H9 (cell line): Measurements from ENCODE around the gene IFNAR2. TPM values are rescaled to one million over a fixed set of nuclear protein-coding genes. Genes with fewer than 3 reads are reported as not detected.

Experiments used
- DNase-seq: peaks from one replicate; pipeline ENCODE4 v3.0.0-alpha.2; 2017
- H2AFZ ChIP-seq: one replicate; pipeline ENCODE4 v1.6.1; 2013; ENCODE audit warnings: mild to moderate bottlenecking, low read length, control low read depth, moderate library complexity
- H2AK5ac ChIP-seq: 2 replicates; pipeline ENCODE4 v1.6.1; 2013; ENCODE audit warnings: low read length, control low read depth, mixed read lengths; ENCODE audit not compliant: insufficient read length
- H2BK120ac ChIP-seq: one replicate; pipeline ENCODE4 v1.6.1; 2013; ENCODE audit warnings: low read depth, mild to moderate bottlenecking, low read length, control low read depth, inconsistent platforms; ENCODE audit not compliant: poor library complexity, severe bottlenecking
- H2BK12ac ChIP-seq: 2 replicates; pipeline ENCODE4 v1.6.1; 2013; ENCODE audit warnings: low read length, control low read depth, mixed read lengths, low read depth; ENCODE audit not compliant: insufficient read length
- H2BK15ac ChIP-seq: 2 replicates; pipeline ENCODE4 v1.6.1; 2013; ENCODE audit warnings: low read depth, low read length, control low read depth
- H2BK20ac ChIP-seq: one replicate; pipeline ENCODE4 v1.6.1; 2013; ENCODE audit warnings: low read depth, mild to moderate bottlenecking, low read length, control low read depth, inconsistent platforms; ENCODE audit not compliant: poor library complexity, severe bottlenecking
- H2BK5ac ChIP-seq: 2 replicates; pipeline ENCODE4 v1.6.1; 2013; ENCODE audit warnings: low read length, control low read depth, mixed read lengths; ENCODE audit not compliant: insufficient read length
- H3K14ac ChIP-seq: 2 replicates; pipeline ENCODE4 v1.6.1; 2013; ENCODE audit warnings: low read length, control low read depth; ENCODE audit not compliant: insufficient read depth
- H3K18ac ChIP-seq: 2 replicates; pipeline ENCODE4 v1.6.1; 2013; ENCODE audit warnings: low read depth, mild to moderate bottlenecking, mixed read lengths, low read length, control low read depth; ENCODE audit not compliant: insufficient read length
- H3K23ac ChIP-seq: 2 replicates; pipeline ENCODE4 v1.6.1; 2013; ENCODE audit warnings: low read length, control low read depth, mixed read lengths, low read depth; ENCODE audit not compliant: insufficient read length
- H3K23me2 ChIP-seq: 2 replicates; pipeline ENCODE4 v1.6.1; 2013; ENCODE audit warnings: low read depth, mild to moderate bottlenecking, mixed read lengths, low read length, control low read depth; ENCODE audit not compliant: insufficient read length, poor library complexity, severe bottlenecking
- H3K27ac ChIP-seq: 2 replicates; pipeline ENCODE4 v1.5.1; 2013; ENCODE audit warnings: low read length, control low read depth, mixed read lengths, low read depth; ENCODE audit not compliant: insufficient read length
- H3K27me3 ChIP-seq: 2 replicates; pipeline ENCODE4 v1.6.1; 2013; ENCODE audit warnings: low read length, control low read depth, inconsistent platforms; ENCODE audit not compliant: insufficient read depth
- H3K4ac ChIP-seq: 2 replicates; pipeline ENCODE4 v1.6.1; 2013; ENCODE audit warnings: low read depth, mild to moderate bottlenecking, control low read depth, inconsistent platforms, low read length, moderate library complexity
- H3K4me1 ChIP-seq: 2 replicates; pipeline ENCODE4 v1.6.1; 2013; ENCODE audit warnings: low read length, control low read depth, inconsistent platforms; ENCODE audit not compliant: insufficient read depth
- H3K4me2 ChIP-seq: 2 replicates; pipeline ENCODE4 v1.6.1; 2013; ENCODE audit warnings: low read length, control low read depth, mixed read lengths; ENCODE audit not compliant: insufficient read length, insufficient read depth
- H3K56ac ChIP-seq: 2 replicates; pipeline ENCODE4 v1.6.1; 2013; ENCODE audit warnings: low read depth, mild to moderate bottlenecking, mixed read lengths, low read length, control low read depth; ENCODE audit not compliant: insufficient read length
- H3K79me1 ChIP-seq: 2 replicates; pipeline ENCODE4 v1.6.1; 2013; ENCODE audit warnings: low read depth, mild to moderate bottlenecking, moderate library complexity, low read length, control low read depth, inconsistent platforms; ENCODE audit not compliant: insufficient read depth, poor library complexity, severe bottlenecking
- H3K79me2 ChIP-seq: 2 replicates; pipeline ENCODE4 v1.6.1; 2013; ENCODE audit warnings: low read length, control low read depth, inconsistent platforms; ENCODE audit not compliant: insufficient read depth
- H3K9ac ChIP-seq: 2 replicates; pipeline ENCODE4 v1.6.1; 2013; ENCODE audit warnings: low read length, control low read depth, mixed read lengths; ENCODE audit not compliant: insufficient read length; ENCODE audit errors: extremely low read depth
- H3K9me3 ChIP-seq: one replicate; pipeline ENCODE4 v1.6.1; 2013; ENCODE audit warnings: low read depth, low read length, inconsistent platforms; ENCODE audit not compliant: control insufficient read depth
- H3T11ph ChIP-seq: one replicate; pipeline ENCODE4 v1.6.1; 2013; ENCODE audit warnings: mild to moderate bottlenecking, low read length, control low read depth, inconsistent platforms
- H4K20me1 ChIP-seq: one replicate; pipeline ENCODE4 v1.6.1; 2013; ENCODE audit not compliant: control insufficient read depth, insufficient read length, insufficient read depth
- H4K5ac ChIP-seq: 2 replicates; pipeline ENCODE4 v1.6.1; 2013; ENCODE audit warnings: low read depth, mild to moderate bottlenecking, mixed read lengths, low read length, control low read depth; ENCODE audit not compliant: insufficient read length
- H4K8ac ChIP-seq: replicated peaks from 2 replicates; pipeline ENCODE4 v1.6.1; 2013; ENCODE audit warnings: low read length, control low read depth, mixed read lengths, low read depth; ENCODE audit not compliant: insufficient read length
- H4K91ac ChIP-seq: 2 replicates; pipeline ENCODE4 v1.6.1; 2013; ENCODE audit warnings: low read depth, mild to moderate bottlenecking, moderate library complexity, mixed read lengths, low read length, control low read depth; ENCODE audit not compliant: insufficient read length
- H3K27ac Mint-ChIP-seq, 3 experiments: 2 replicates in 2 of 3; 3 replicates in 1 of 3; pipeline ENCODE4 v1.8.0; 2020 to 2021; ENCODE audit warnings: mixed read lengths in 3 of 3, mild to moderate bottlenecking in 1 of 3, moderate library complexity in 1 of 3
- H3K27me3 Mint-ChIP-seq: 2 replicates; pipeline ENCODE4 v1.8.0; 2021; ENCODE audit warnings: low read depth, mild to moderate bottlenecking, moderate library complexity, mixed read lengths
- H3K36me3 Mint-ChIP-seq, 3 experiments: 2 replicates in 2 of 3; 3 replicates in 1 of 3; pipeline ENCODE4 v1.8.0; 2020 to 2021; ENCODE audit warnings: low read depth in 3 of 3, mixed read lengths in 3 of 3; ENCODE audit not compliant: insufficient read depth in 1 of 3
- H3K4me1 Mint-ChIP-seq, 2 experiments: 2 replicates each; pipeline ENCODE4 v1.8.0; 2020; ENCODE audit warnings: mixed read lengths in 2 of 2
- H3K4me3 Mint-ChIP-seq, 2 experiments: 2 replicates in 1 of 2; 3 replicates in 1 of 2; pipeline ENCODE4 v1.8.0; 2020 to 2021; ENCODE audit warnings: mild to moderate bottlenecking in 2 of 2, mixed read lengths in 2 of 2, moderate library complexity in 1 of 2
- H3K9me3 Mint-ChIP-seq, 2 experiments: 2 replicates in 1 of 2; 3 replicates in 1 of 2; pipeline ENCODE4 v1.8.0; 2020; ENCODE audit warnings: mild to moderate bottlenecking in 2 of 2, mixed read lengths in 2 of 2, moderate library complexity in 1 of 2
- CTCF ChIP-seq: fragments of 200-600 bp; sonication (generic); conservative IDR thresholded peaks from 3 replicates; pipeline ENCODE4 v1.8.0; 2021; ENCODE audit warnings: antibody characterized with exemption, mild to moderate bottlenecking
- WGBS: extraction: QIAGEN DNeasy Blood & Tissue Kit; methylation state at CpG from one replicate; pipeline ENCODE4 v1.1.7; 2013; ENCODE audit warnings: missing lambda C conversion rate, low lambda C conversion rate, mixed read lengths; ENCODE audit not compliant: insufficient read length; ENCODE audit errors: extremely low coverage; 5-methylcytosine and 5-hydroxymethylcytosine counted together
- total RNA-seq: library from RNA; stranded (reverse); gene quantifications from 2 replicates; pipeline ENCODE4 v1.2.1, GENCODE V29; 2021

IFNAR2 gene
- total RNA-seq, 1 experiment from 2014 or later = 14.4 TPM

DNA sequence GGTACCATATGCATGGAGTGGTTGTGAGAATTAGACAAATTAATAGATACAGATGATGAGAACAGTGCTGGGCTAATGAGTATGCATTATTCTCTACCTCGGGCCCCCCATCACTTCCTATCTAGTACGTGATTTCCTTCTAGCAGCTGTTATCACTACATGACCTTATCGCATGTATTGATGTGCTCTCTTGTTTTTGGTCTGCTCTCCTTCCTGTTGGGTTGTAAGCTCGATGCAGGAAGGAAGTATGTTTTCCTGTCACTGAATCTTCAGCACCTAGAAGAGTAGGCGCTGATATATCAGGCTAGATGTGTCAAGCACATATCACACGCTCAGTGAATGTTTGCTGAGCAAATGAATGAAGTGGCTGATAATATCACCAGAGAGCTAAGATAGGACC is 43.9 kb upstream of the IFNAR2 start:
- H2BK5ac ChIP-seq = no peak overlapping the region

More for the DNA sequence above, 43.9 kb upstream of the IFNAR2 start:
- no peaks in the 10 kb centered on the region for H3K23me2 ChIP-seq
- no peak overlapping the region for H3K27ac ChIP-seq
- H4K20me1 ChIP-seq = no peaks in the 10 kb centered on the region
- no CpG with 5 or more reads among the region's 6 CpGs for WGBS
- H2BK12ac ChIP-seq = no peak overlapping the region
- H3K23ac ChIP-seq = no peak overlapping the region
- H3T11ph ChIP-seq = no peak overlapping the region
- H4K91ac ChIP-seq = no peak overlapping the region
- Mint-ChIP-seq H3K36me3 (no peaks in the 10 kb centered on the region), H3K27me3 (peaks cover 3% of the 10 kb centered on the region), H3K9me3 (no peaks in the 10 kb centered on the region), H3K4me3 (no peak overlapping the region), H3K27ac (no peak overlapping the region), H3K4me1 (no peaks in the 10 kb centered on the region)
- H4K8ac ChIP-seq = no peak overlapping the region
- no peak overlapping the region for H3K18ac ChIP-seq
- DNase-seq = no peak
- no peaks in the 10 kb centered on the region for H3K9me3 ChIP-seq
- no peaks in the 10 kb centered on the region for H3K79me2 ChIP-seq
- no peak overlapping the region for H2BK120ac ChIP-seq
- H3K56ac ChIP-seq = no peak overlapping the region
- H2BK15ac ChIP-seq = no peak overlapping the region
- no peak overlapping the region for H3K4ac ChIP-seq
- no peaks in the 10 kb centered on the region for H3K27me3 ChIP-seq
- H4K5ac ChIP-seq = no peak overlapping the region
- no peak overlapping the region for H3K14ac ChIP-seq
- no peak overlapping the region for H3K9ac ChIP-seq
- no peaks in the 10 kb centered on the region for H3K4me1 ChIP-seq
- no peak for TF ChIP-seq CTCF
- H2BK20ac ChIP-seq = no peak overlapping the region
- H3K4me2 ChIP-seq = no peak overlapping the region
- no peak overlapping the region for H2AFZ ChIP-seq
- H3K79me1 ChIP-seq = no peaks in the 10 kb centered on the region
- no peak overlapping the region for H2AK5ac ChIP-seq
